Measurements from ENCODE around the gene FAF1. TPM values are rescaled to one million over a fixed set of nuclear protein-coding genes. Genes with fewer than 3 reads are reported as not detected.

FAF1 gene
- total and polyA plus RNA-seq, 9 of the 15 experiments (the other 6 are each of a cell fraction or from before 2014, with no cell fraction given) = 48.7 to 225 (median 118) TPM

- TF ChIP-seq NFE2L1 (tag; IDR thresholded peaks at IDR 0.05; ENCODE audit: borderline replicate concordance, low read depth) = no peak
- no peak for TF ChIP-seq DIDO1 (tag; IDR thresholded peaks at IDR 0.05; ENCODE audit: low read depth)
- no peak for TF ChIP-seq RBM34 (IDR thresholded peaks at IDR 0.05; ENCODE audit: borderline replicate concordance, insufficient read depth, low read length)
- TF ChIP-seq MAX (CRISPR knock-in tag; IDR thresholded peaks at IDR 0.05) = peak; percentile 71; the same call in 1 of the 2 replicates
- TF ChIP-seq ZNF232 (CRISPR knock-in tag; IDR thresholded peaks at IDR 0.05) = no peak
- no peak for TF ChIP-seq DACH1 (IDR thresholded peaks at IDR 0.05; ENCODE audit: partially characterized antibody)
- no peak for TF ChIP-seq ZNF3 (CRISPR knock-in tag; IDR thresholded peaks at IDR 0.05)
- TF ChIP-seq SRSF3 (IDR thresholded peaks at IDR 0.05; ENCODE audit: insufficient read depth, low read length) = no peak
- no peak for TF ChIP-seq SNRNP70 (optimal IDR thresholded peaks at IDR 0.05; ENCODE audit: low read depth, low read length)
- TF ChIP-seq C11orf30 (IDR thresholded peaks at IDR 0.05; ENCODE audit: low read depth) = peak; percentile 81
- TF ChIP-seq SIN3B (IDR thresholded peaks at IDR 0.05; ENCODE audit: low read depth) = 0 out of 2 replicates have a peak, but pooled peaks have one; percentile 26
- no peak for TF ChIP-seq PTRF (tag; IDR thresholded peaks at IDR 0.05)
- TF ChIP-seq SLC30A9 (CRISPR knock-in tag; IDR thresholded peaks at IDR 0.05) = no peak
- TF ChIP-seq CREB3 (tag; conservative IDR thresholded peaks at IDR 0.05; ENCODE audit: low read depth) = 0 out of 2 replicates have a peak, but pooled peaks have one; percentile 46
- TF ChIP-seq PBX2 (CRISPR knock-in tag; IDR thresholded peaks at IDR 0.05; ENCODE audit: low read depth) = no peak
- TF ChIP-seq PBX2 (tag; conservative IDR thresholded peaks at IDR 0.05; ENCODE audit: low read depth) = no peak
- no peak for TF ChIP-seq MIER1 (IDR thresholded peaks at IDR 0.05; ENCODE audit: low read depth)
- TF ChIP-seq DNMT1 (IDR thresholded peaks at IDR 0.05) = no peak
- TF ChIP-seq ZNF696 (CRISPR knock-in tag; conservative IDR thresholded peaks at IDR 0.05) = no peak
- peak; percentile 50 for TF ChIP-seq MBD2 (IDR thresholded peaks at IDR 0.05; ENCODE audit: borderline replicate concordance, low read depth)
- TF ChIP-seq ETS2 (tag; IDR thresholded peaks at IDR 0.05; ENCODE audit: borderline replicate concordance, poor library complexity, severe bottlenecking) = no peak
- no peak for TF ChIP-seq ATF1 (CRISPR knock-in tag; IDR thresholded peaks at IDR 0.05)
- TF ChIP-seq ATF1 (tag; IDR thresholded peaks at IDR 0.05) = peak; percentile 80
- peak; percentile 69 for TF ChIP-seq SP1 (CRISPR knock-in tag; IDR thresholded peaks at IDR 0.05)
- TF ChIP-seq ZNF583 (CRISPR knock-in tag; IDR thresholded peaks at IDR 0.05) = peak; percentile 62
Observed at GRCh38 chr1:50968158-50968820, 8.2 kb upstream of the FAF1 start (continued).

Data from K562 (cell line).